A549 treated with AZD9567 at 1 μM for 4 hours (cell line): Measurements from ENCODE around the gene NACA. TPM values are rescaled to one million over a fixed set of nuclear protein-coding genes. Genes with fewer than 3 reads are reported as not detected.

Experiments used
- total RNA-seq: library from RNA; stranded (reverse); fragments of 200-300 nt; extraction: Qiagen RNA extraction; gene quantifications from 5 replicates; pipeline ENCODE4 v1.2.3, GENCODE V29; 2022; ENCODE audit not compliant: insufficient read depth

The NACA gene
- total RNA-seq: 1,464 to 1,658 TPM (median 1,495 TPM) in 5 replicates

GRCh38 chr12:56724972-56725722, at the start of gene NACA:
NACA (minus strand) TSS chr12:56725299; CDS start chr12:56724521, 778 bp downstream.

GRCh38 chr12:56751712-56752598, 26.9 kb upstream of the NACA start, which contains the start of gene PRIM1:
PRIM1 (minus strand) TSS chr12:56752323; CDS start chr12:56752298, 25 bp downstream.

GRCh38 chr12:56688129-56688845, 36.8 kb downstream of the NACA start, which contains the start of gene PTGES3:
PTGES3 (minus strand) TSS chr12:56688284; CDS start chr12:56687999, 285 bp downstream.

Other genes with a start within 250 kb of the NACA start
- 0.14 to 0.33 TPM (median 0.15 TPM) in 3 of 5 replicates, not detected in the others for gene GLS2, start 237.1 kb downstream of the NACA start, total RNA-seq
- gene RBMS2, start 203.5 kb downstream of the NACA start, total RNA-seq: 8.0 to 12.1 TPM (median 8.8 TPM) in 5 replicates
- 25.5 to 45.1 TPM (median 40.8 TPM) in 5 replicates for gene BAZ2A, start 95.0 kb downstream of the NACA start, total RNA-seq
- gene ATP5F1B, start 79.3 kb downstream of the NACA start, total RNA-seq: 870 to 951 TPM (median 905 TPM) in 5 replicates
- 353 to 461 TPM (median 388 TPM) in 5 replicates for gene PTGES3, start 37.0 kb downstream of the NACA start, total RNA-seq
- gene PRIM1, start 27.0 kb upstream of the NACA start, total RNA-seq: 22.5 to 29.3 TPM (median 23.1 TPM) in 5 replicates
- gene HSD17B6, start 38.0 kb upstream of the NACA start, total RNA-seq: 1.1 to 5.1 TPM (median 1.2 TPM) in 5 replicates
- gene SDR9C7, start 209.1 kb upstream of the NACA start, total RNA-seq: 0.05 TPM in 1 of 5 replicates, not detected in the others
- gene RDH16, start 232.3 kb upstream of the NACA start, total RNA-seq: 0.07 to 0.16 TPM (median 0.11 TPM) in 4 of 5 replicates, not detected in the other